Measurements from ENCODE around the gene CTNNA2.
"Not testable (repeated sequence)": the region's sequence is repeated elsewhere in the genome, so short reads cannot be mapped to it uniquely, and the experiment has no call there.

Gene CTNNA2

GRCh38 chr2:79994161-79994560, 481.3 kb downstream of the CTNNA2 start:
- DNase-seq: no peak

GRCh38 chr2:79994965-79995364, 482.1 kb downstream of the CTNNA2 start:
- no peak for DNase-seq

- DNase-seq: no peak
Measured at GRCh38 chr2:79996709-79997108, 483.9 kb downstream of the CTNNA2 start.

- no peak for DNase-seq
Measured at GRCh38 chr2:80001701-80002101, 488.9 kb downstream of the CTNNA2 start.

GRCh38 chr2:80002112-80002511, 489.3 kb downstream of the CTNNA2 start:
- no peak for DNase-seq

- no peak for DNase-seq
Measured at GRCh38 chr2:80002568-80003157, 489.8 kb downstream of the CTNNA2 start.

GRCh38 chr2:80007777-80008503, 495.1 kb downstream of the CTNNA2 start:
- no peak for DNase-seq

GRCh38 chr2:80008596-80008995, 495.7 kb downstream of the CTNNA2 start:
- no peak for DNase-seq

- no peak for DNase-seq
Measured at GRCh38 chr2:80009211-80009610, 496.4 kb downstream of the CTNNA2 start.

- no peak for DNase-seq
Measured at GRCh38 chr2:80012061-80012460, 499.2 kb downstream of the CTNNA2 start.

- no peak for DNase-seq
Measured at GRCh38 chr2:80014637-80015036, 501.8 kb downstream of the CTNNA2 start.

- DNase-seq: no peak
Measured at GRCh38 chr2:80016171-80016570, 503.3 kb downstream of the CTNNA2 start.

GRCh38 chr2:80019571-80020460, 507.0 kb downstream of the CTNNA2 start:
- DNase-seq: no peak

GRCh38 chr2:80022018-80022417, 509.2 kb downstream of the CTNNA2 start:
- no peak for DNase-seq

GRCh38 chr2:80026040-80026729, 513.3 kb downstream of the CTNNA2 start:
- no peak for DNase-seq

GRCh38 chr2:80028051-80028450, 515.2 kb downstream of the CTNNA2 start:
- DNase-seq: no peak

- DNase-seq: no peak
Measured at GRCh38 chr2:80028584-80028983, 515.7 kb downstream of the CTNNA2 start.

GRCh38 chr2:80030135-80030534, 517.3 kb downstream of the CTNNA2 start:
- DNase-seq: no peak

- DNase-seq: not testable (repeated sequence)
Measured at GRCh38 chr2:80032684-80033083, 519.8 kb downstream of the CTNNA2 start.

- no peak for DNase-seq
Measured at GRCh38 chr2:80035749-80036285, 523.0 kb downstream of the CTNNA2 start.

- no peak for DNase-seq
Measured at GRCh38 chr2:80037310-80037709, 524.5 kb downstream of the CTNNA2 start.

- no peak for DNase-seq
Measured at GRCh38 chr2:80040226-80040625, 527.4 kb downstream of the CTNNA2 start.

- DNase-seq: no peak
Measured at GRCh38 chr2:80042635-80043034, 529.8 kb downstream of the CTNNA2 start.
